MCF 10A (cell line): ENCODE data around the gene TRIM36. TPM values are rescaled to one million over a fixed set of nuclear protein-coding genes. Genes with fewer than 3 reads are reported as not detected.

Experiments used
- BruUV-seq: library from RNA; stranded (reverse); fragments of 400-500 nt; replicated peaks from 2 replicates; lab custom pipeline; 2021; lab: Mats Ljungman, UMichigan
- CTCF ChIA-PET: fragments of 300-600 bp; sonication (Branson Sonifier 250); formaldehyde crosslinking; extraction: SDS; loops from one replicate; lab custom pipeline; 2021; ENCODE audit warnings: antibody characterized with exemption, inconsistent platforms; lab: Yijun Ruan, JAX
- POLR2A ChIA-PET: fragments of 300-600, 350-650 bp; sonication (Branson Sonifier 250); formaldehyde crosslinking; extraction: SDS; loops from one replicate; lab custom pipeline; 2020; ENCODE audit warnings: antibody characterized with exemption, inconsistent platforms; lab: Yijun Ruan, JAX
- DNase-seq: peaks from one replicate; pipeline ENCODE4 v3.0.0-alpha.2; 2018; ENCODE audit not compliant: unreplicated experiment
- H3K27ac Mint-ChIP-seq: one replicate; pipeline ENCODE4 v1.8.0; 2022; ENCODE audit warnings: mild to moderate bottlenecking, low read depth, mixed read lengths; ENCODE audit not compliant: unreplicated experiment
- H3K27me3 Mint-ChIP-seq: one replicate; pipeline ENCODE4 v1.8.0; 2022; ENCODE audit warnings: mixed read lengths; ENCODE audit not compliant: insufficient read depth, unreplicated experiment
- H3K36me3 Mint-ChIP-seq: one replicate; pipeline ENCODE4 v1.8.0; 2022; ENCODE audit warnings: mild to moderate bottlenecking, moderate library complexity, mixed read lengths; ENCODE audit not compliant: insufficient read depth, unreplicated experiment
- H3K4me1 Mint-ChIP-seq: one replicate; pipeline ENCODE4 v1.8.0; 2022; ENCODE audit warnings: mixed read lengths; ENCODE audit not compliant: insufficient read depth, unreplicated experiment
- H3K4me3 Mint-ChIP-seq: one replicate; pipeline ENCODE4 v1.8.0; 2022; ENCODE audit warnings: mild to moderate bottlenecking, moderate library complexity, mixed read lengths; ENCODE audit not compliant: unreplicated experiment
- H3K9me3 Mint-ChIP-seq: one replicate; pipeline ENCODE4 v1.8.0; 2022; ENCODE audit warnings: mixed read lengths; ENCODE audit not compliant: unreplicated experiment
- intact Hi-C: fragments of 100-400 bp; cut with micrococcal nuclease; formaldehyde crosslinking; loops from 2 replicates; pipeline ENCODE4 v1.14.1; 2022
- total RNA-seq: library from RNA; stranded (reverse); gene quantifications from 2 replicates; pipeline ENCODE4 v1.2.3, GENCODE V29; 2022
- TF ChIP-seq, protein P1 (sequence below): fragments of 200-600 bp; IDR thresholded peaks from one replicate; pipeline ENCODE4 v1.8.0; 2022; ENCODE audit warnings: antibody characterized with exemption, mild to moderate bottlenecking; ENCODE audit not compliant: unreplicated experiment

The TRIM36 gene
- total RNA-seq, 1 experiment from 2014 or later: 7.1 TPM

DNA sequence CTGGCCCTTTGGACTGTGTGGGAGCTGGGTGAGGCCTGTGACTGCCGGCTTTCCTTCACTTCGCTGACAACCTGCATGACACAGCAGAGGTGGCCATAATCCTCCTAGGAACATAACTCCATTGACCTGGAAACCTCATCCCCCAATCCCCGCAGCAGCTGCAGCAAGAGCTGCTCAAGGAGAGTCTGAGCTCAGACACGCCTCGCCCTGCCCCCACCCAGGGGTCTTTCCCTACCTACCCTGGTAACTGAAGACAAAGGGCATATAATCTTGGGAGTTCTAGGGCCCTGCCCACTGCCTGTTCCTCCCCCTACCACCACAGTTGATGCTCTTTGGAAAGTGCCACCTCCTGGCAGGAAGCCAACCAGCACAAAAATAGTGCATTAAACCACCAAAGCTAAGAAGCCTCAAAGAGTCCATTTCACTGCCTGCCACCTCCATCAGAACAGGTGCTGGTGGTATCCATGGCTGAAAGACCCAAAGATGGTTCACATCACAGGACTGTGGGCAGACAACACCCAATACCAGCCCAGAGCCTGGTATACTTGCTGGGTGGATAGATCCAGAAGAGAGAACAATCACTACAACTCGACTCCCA is 18.4 kb downstream of the TRIM36 start:
- Mint-ChIP-seq H3K4me3 (no peak overlapping the region), H3K9me3 (peaks cover 27% of the 10 kb centered on the region), H3K27me3 (no peaks in the 10 kb centered on the region), H3K27ac (no peak overlapping the region), H3K4me1 (no peaks in the 10 kb centered on the region), H3K36me3 (no peaks in the 10 kb centered on the region)
- DNase-seq: no peak
- ChIA-PET POLR2A (interaction anchor here (0.6 kb wide), 1 partner anchor 103 kb away, joined by 3 read pairs; no protein-coding TSS in a partner anchor), CTCF (interaction anchor here (0.5 to 1.0 kb wide), 4 partner anchors 10 to 541 kb away, joined by 3 to 4 read pairs (median 3); no protein-coding TSS in a partner anchor)
- TF ChIP-seq, protein P1, sequence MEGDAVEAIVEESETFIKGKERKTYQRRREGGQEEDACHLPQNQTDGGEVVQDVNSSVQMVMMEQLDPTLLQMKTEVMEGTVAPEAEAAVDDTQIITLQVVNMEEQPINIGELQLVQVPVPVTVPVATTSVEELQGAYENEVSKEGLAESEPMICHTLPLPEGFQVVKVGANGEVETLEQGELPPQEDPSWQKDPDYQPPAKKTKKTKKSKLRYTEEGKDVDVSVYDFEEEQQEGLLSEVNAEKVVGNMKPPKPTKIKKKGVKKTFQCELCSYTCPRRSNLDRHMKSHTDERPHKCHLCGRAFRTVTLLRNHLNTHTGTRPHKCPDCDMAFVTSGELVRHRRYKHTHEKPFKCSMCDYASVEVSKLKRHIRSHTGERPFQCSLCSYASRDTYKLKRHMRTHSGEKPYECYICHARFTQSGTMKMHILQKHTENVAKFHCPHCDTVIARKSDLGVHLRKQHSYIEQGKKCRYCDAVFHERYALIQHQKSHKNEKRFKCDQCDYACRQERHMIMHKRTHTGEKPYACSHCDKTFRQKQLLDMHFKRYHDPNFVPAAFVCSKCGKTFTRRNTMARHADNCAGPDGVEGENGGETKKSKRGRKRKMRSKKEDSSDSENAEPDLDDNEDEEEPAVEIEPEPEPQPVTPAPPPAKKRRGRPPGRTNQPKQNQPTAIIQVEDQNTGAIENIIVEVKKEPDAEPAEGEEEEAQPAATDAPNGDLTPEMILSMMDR: no peak
- intact Hi-C loops: no loop called here
- BruUV-seq: no TSS peak

DNA sequence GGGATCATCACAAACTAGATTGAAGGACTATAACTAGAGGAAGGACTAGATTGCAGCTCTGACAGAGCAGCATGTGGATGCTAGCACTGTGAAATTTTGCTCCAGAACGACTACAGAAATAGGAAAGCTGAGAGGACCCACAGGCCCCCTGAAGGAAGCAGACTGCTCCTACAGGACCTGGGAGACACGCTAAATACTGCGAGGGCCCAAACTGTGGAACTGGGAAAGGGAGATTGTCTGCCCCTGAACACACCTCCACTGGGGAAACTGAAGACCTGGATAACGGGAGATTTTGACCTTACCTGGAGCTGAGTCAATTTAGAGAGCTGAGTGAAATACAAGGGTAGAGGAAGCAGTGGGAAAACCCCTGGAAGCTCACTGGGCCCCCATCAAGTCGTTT is 19.2 kb downstream of the TRIM36 start:
- CTCF ChIA-PET: interaction anchor here (0.5 to 1.0 kb wide), 3 partner anchors 9 to 542 kb away, joined by 3 to 4 read pairs (median 3); no protein-coding TSS in a partner anchor
- no TSS peak for BruUV-seq
- Mint-ChIP-seq H3K4me3 (no peak overlapping the region), H3K27me3 (no peaks in the 10 kb centered on the region), H3K27ac (no peak overlapping the region), H3K9me3 (peaks cover 19% of the 10 kb centered on the region), H3K36me3 (no peaks in the 10 kb centered on the region), H3K4me1 (no peaks in the 10 kb centered on the region)
- DNase-seq: no peak
- POLR2A ChIA-PET: interaction anchor here (0.7 kb wide), 1 partner anchor 199 kb away, joined by 3 read pairs; no protein-coding TSS in a partner anchor
- TF ChIP-seq, protein P1: no peak
- intact Hi-C loops: no loop called here

DNA sequence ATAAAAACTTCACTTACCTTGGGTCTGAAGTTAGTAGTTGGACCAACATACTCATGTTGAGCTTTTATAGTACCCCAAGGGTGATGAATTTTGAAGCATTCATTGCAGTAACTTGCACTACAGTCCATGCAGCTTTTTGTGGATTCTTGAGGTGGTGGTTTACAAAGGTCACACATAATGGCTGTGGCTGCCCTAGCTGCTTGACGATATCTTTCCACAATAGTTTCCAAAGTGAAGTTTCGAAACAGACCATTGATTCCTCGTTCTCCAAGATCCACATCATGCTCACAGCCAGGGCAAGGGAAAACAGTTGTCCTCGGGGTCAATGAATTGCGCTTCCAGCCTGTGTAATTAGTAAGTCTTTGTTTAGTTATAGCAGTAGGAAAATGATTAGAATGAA is 22.7 kb downstream of the TRIM36 start:
- CTCF ChIA-PET: no interaction called here

DNA sequence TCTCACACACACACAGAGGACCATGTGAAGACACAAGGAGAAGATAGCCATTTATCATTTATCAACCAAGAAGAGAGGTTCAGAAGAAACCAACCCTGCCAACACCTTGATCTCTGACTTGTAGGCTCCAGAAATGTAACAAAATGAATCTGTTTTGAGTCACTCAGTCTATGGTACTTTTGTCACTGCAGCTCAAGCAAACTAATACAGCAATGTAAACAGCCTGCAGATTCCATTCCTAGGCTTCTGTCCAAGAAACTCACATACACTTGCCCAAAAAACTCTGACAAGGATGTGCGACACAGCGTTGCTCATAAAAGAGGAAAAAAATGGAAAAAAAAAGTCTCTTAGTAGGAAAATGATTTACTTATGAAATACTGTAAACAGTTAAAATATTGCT is 33.4 kb downstream of the TRIM36 start:
- Mint-ChIP-seq H3K27ac (no peak overlapping the region), H3K9me3 (no peaks in the 10 kb centered on the region), H3K27me3 (no peaks in the 10 kb centered on the region), H3K4me3 (no peak overlapping the region), H3K4me1 (no peaks in the 10 kb centered on the region), H3K36me3 (no peaks in the 10 kb centered on the region)
- ChIA-PET CTCF (no interaction called here), POLR2A (no interaction called here)
- no TSS peak for BruUV-seq
- intact Hi-C loops: no loop called here
- DNase-seq: no peak
- TF ChIP-seq, protein P1: no peak

More for the DNA sequence above, 22.7 kb downstream of the TRIM36 start:
- POLR2A ChIA-PET: no interaction called here
- H3K4me3 Mint-ChIP-seq: no peak overlapping the region
- H3K36me3 Mint-ChIP-seq: no peaks in the 10 kb centered on the region
- H3K4me1 Mint-ChIP-seq: no peaks in the 10 kb centered on the region
- H3K9me3 Mint-ChIP-seq: peaks cover 5% of the 10 kb centered on the region
- DNase-seq: no peak
- BruUV-seq: no TSS peak
- TF ChIP-seq, protein P1: no peak
- intact Hi-C loops: no loop called here
- H3K27me3 Mint-ChIP-seq: no peaks in the 10 kb centered on the region
- H3K27ac Mint-ChIP-seq: no peak overlapping the region
